K562 (cell line): ENCODE results near the gene HOXB6. TPM values are rescaled to one million over a fixed set of nuclear protein-coding genes. Genes with fewer than 3 reads are reported as not detected.

ENCODE experiments used
- BRCA1 ChIP-seq, 2 experiments: fragments of 450-650 bp in 1 of 2; sonication (generic) in 1 of 2; formaldehyde crosslinking in 1 of 2; IDR thresholded peaks; 2 replicates each; pipeline versions ENCODE4 v1.5.0 to v1.6.1; 2017 to 2020; ENCODE audit warnings: mild to moderate bottlenecking in 1 of 2, missing genetic modification reagents in 1 of 2
- FOXP1 ChIP-seq: sonication (generic); formaldehyde crosslinking; IDR thresholded peaks from 2 replicates; pipeline ENCODE4 v1.8.0; 2022; ENCODE audit warnings: mild to moderate bottlenecking, missing genetic modification reagents
- GABPB1 ChIP-seq: sonication (generic); formaldehyde crosslinking; IDR thresholded peaks from 2 replicates; pipeline ENCODE4 v1.8.0; 2022; ENCODE audit warnings: mild to moderate bottlenecking, missing genetic modification reagents
- NFATC3 ChIP-seq: fragments of 450-650 bp; IDR thresholded peaks from 2 replicates; pipeline ENCODE4 v1.6.1; 2017; ENCODE audit warnings: mild to moderate bottlenecking
- PCBP2 ChIP-seq: fragments of 200-400 bp; formaldehyde crosslinking; IDR thresholded peaks from 2 replicates; pipeline ENCODE4 v1.6.1; 2018; ENCODE audit warnings: low read length, low read depth, mild to moderate bottlenecking, moderate library complexity; ENCODE audit not compliant: poor library complexity, severe bottlenecking
- SRSF3 ChIP-seq: fragments of 200-400 bp; formaldehyde crosslinking; IDR thresholded peaks from 2 replicates; pipeline ENCODE4 v1.6.1; 2016; ENCODE audit warnings: mild to moderate bottlenecking, low read length, moderate library complexity; ENCODE audit not compliant: insufficient read depth
- TAF15 ChIP-seq: fragments of 200-400 bp; formaldehyde crosslinking; IDR thresholded peaks from 2 replicates; pipeline ENCODE4 v1.6.1; 2017; ENCODE audit warnings: mild to moderate bottlenecking, low read depth, low read length, moderate library complexity
- TARDBP ChIP-seq: fragments of 450-650 bp; IDR thresholded peaks from 2 replicates; pipeline ENCODE4 v1.6.1; 2016
- TRIM24 ChIP-seq, 2 experiments: fragments of 450-650 bp; IDR thresholded peaks; 2 replicates each; pipeline ENCODE4 v1.6.1; 2016
- ZC3H4 ChIP-seq: sonication (generic); formaldehyde crosslinking; IDR thresholded peaks from 2 replicates; pipeline ENCODE4 v1.9.0; 2021; ENCODE audit warnings: missing genetic modification reagents, borderline replicate concordance
- polyA plus RNA-seq, 8 experiments: library from polyadenylated mRNA; depleted of rRNA in 4 of 8; stranded (reverse) in 5 of 8; unstranded in 3 of 8; fragments of >200 nt; fragmentation: Nextera tagmentation in 2 of 8; fragmentation: Illumina TruSeq in 1 of 8; extraction: Ambion mirVana in 2 of 8; extraction: Trizol in 1 of 8; gene quantifications; 2 replicates each; pipeline versions ENCODE4 v1.2.1 to v1.2.3, GENCODE V29; 2011 to 2014; ENCODE audit warnings: inconsistent platforms in 1 of 8, missing spikeins in 1 of 8
- total RNA-seq, 7 experiments: library from RNA; depleted of rRNA in 6 of 7; stranded (reverse); fragments of >200 nt in 6 of 7; fragmentation: Illumina TruSeq in 2 of 7; extraction: Trizol in 2 of 7; gene quantifications; 2 replicates each; pipeline versions ENCODE4 v1.2.1 to v1.2.3, GENCODE V29; 2011 to 2021; ENCODE audit warnings: low replicate concordance in 1 of 7
- TF ChIP-seq, protein P1 (sequence below): sonication (generic); formaldehyde crosslinking; IDR thresholded peaks from 2 replicates; pipeline ENCODE4 v1.8.0; 2022; ENCODE audit warnings: missing genetic modification reagents, mild to moderate bottlenecking, borderline replicate concordance
- TF ChIP-seq, protein P2 (sequence below): fragments of 450-650 bp; IDR thresholded peaks from 2 replicates; pipeline ENCODE4 v1.6.1; 2016; ENCODE audit warnings: antibody characterized with exemption
- TF ChIP-seq, protein P3 (sequence below): IDR thresholded peaks from 2 replicates; pipeline ENCODE4 v1.6.1; 2011; ENCODE audit warnings: borderline replicate concordance, low read depth, mild to moderate bottlenecking, moderate library complexity, low read length; ENCODE audit not compliant: insufficient read depth, poor library complexity, severe bottlenecking

Gene HOXB6
- total and polyA plus RNA-seq, 9 of the 15 experiments (the other 6 are each of a cell fraction or from before 2014, with no cell fraction given) = 1.2 to 14.8 (median 4.9) TPM

DNA sequence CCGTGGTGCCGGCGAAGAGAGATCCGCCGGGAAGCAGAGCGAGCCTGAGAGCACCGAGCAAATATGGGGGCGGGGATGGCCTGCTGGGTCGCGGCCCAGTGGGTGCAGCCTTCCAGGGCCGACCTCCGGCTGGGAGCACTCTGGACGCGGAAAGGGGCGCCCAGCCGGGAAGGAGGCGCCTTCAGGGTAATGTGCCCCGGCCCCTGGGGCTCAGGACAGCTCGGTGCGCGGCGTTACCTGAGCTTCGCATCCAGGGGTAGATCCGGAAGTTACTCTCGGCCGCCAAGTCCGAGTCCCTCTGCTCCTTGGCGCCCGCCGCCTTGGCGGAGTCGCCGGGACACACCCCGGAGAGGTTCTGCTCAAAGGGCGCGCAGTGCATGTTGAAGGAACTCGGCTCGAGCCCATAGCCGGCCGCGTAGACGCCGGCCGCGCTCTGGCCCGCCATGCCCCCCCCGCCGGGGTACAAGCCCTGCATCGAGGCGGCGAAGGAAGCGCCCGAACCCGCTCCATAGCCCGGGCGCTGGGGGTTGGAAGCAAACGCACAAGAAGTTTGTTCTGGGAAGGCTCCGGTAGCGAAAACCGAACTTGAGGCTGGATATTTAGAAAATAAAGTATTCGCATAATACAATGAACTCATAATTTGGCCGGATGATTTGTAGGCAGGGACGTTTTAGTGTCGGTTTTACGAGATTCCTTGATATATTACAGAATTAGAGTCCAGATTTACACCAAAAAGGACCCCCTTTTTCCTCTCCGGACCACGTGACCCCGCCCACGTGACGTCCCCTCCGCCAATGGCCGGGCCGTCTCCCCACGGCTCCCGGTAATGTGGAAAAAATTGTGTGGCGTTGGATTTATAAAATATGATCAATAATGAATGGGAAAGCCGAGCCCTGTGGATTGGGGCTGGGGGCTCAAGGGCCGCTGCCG, 5.8 kb upstream of the HOXB6 start, which contains the start of gene HOXB7 (continued):
- TF ChIP-seq TAF15 (no peak), NFATC3 (no peak), PCBP2 (no peak), FOXP1 (no peak), SRSF3 (no peak), TARDBP (no peak), GABPB1 (CRISPR knock-in tag) (peak; percentile 30; the same call in 1 of the 2 replicates), BRCA1 (IDR thresholded peaks at IDR 0.05) (no peak), BRCA1 (CRISPR knock-in tag; IDR thresholded peaks at IDR 0.05) (no peak), TRIM24 (IDR thresholded peaks at IDR 0.05) (no peak), ZC3H4 (CRISPR knock-in tag) (no peak)
- TF ChIP-seq, protein P1, sequence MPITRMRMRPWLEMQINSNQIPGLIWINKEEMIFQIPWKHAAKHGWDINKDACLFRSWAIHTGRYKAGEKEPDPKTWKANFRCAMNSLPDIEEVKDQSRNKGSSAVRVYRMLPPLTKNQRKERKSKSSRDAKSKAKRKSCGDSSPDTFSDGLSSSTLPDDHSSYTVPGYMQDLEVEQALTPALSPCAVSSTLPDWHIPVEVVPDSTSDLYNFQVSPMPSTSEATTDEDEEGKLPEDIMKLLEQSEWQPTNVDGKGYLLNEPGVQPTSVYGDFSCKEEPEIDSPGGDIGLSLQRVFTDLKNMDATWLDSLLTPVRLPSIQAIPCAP (CRISPR knock-in tag) = no peak
- TF ChIP-seq, protein P2, sequence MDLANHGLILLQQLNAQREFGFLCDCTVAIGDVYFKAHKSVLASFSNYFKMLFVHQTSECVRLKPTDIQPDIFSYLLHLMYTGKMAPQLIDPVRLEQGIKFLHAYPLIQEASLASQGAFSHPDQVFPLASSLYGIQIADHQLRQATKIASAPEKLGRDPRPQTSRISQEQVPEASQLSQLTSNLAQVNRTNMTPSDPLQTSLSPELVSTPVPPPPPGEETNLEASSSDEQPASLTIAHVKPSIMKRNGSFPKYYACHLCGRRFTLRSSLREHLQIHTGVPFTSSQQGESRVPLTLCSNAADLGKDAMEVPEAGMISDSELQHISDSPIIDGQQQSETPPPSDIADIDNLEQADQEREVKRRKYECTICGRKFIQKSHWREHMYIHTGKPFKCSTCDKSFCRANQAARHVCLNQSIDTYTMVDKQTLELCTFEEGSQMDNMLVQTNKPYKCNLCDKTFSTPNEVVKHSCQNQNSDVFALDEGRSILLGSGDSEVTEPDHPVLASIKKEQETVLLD = no peak
- TF ChIP-seq, protein P3, sequence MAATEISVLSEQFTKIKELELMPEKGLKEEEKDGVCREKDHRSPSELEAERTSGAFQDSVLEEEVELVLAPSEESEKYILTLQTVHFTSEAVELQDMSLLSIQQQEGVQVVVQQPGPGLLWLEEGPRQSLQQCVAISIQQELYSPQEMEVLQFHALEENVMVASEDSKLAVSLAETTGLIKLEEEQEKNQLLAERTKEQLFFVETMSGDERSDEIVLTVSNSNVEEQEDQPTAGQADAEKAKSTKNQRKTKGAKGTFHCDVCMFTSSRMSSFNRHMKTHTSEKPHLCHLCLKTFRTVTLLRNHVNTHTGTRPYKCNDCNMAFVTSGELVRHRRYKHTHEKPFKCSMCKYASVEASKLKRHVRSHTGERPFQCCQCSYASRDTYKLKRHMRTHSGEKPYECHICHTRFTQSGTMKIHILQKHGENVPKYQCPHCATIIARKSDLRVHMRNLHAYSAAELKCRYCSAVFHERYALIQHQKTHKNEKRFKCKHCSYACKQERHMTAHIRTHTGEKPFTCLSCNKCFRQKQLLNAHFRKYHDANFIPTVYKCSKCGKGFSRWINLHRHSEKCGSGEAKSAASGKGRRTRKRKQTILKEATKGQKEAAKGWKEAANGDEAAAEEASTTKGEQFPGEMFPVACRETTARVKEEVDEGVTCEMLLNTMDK = no peak
